Body of pancreas (tissue), 4 donors: ENCODE measurements around the gene PHF1.

Source experiments
- POLR2A ChIP-seq, 3 donors: fragments of 450-650 bp; IDR thresholded peaks; one replicate each; pipeline ENCODE4 v1.6.1; 2016; ENCODE audit warnings: antibody characterized with exemption in 3 of 3, mild to moderate bottlenecking in 2 of 3
- TF ChIP-seq, protein P1 (sequence below), 7 experiments: fragments of 450-650 bp in 4 of 7; fragments of 200-600 bp in 3 of 7; sonication (generic) in 3 of 7; IDR thresholded peaks; one replicate each; pipeline ENCODE4 v1.5.1; 2016 to 2019; ENCODE audit warnings: antibody characterized with exemption in 7 of 7

GRCh38 chr6:33425668-33426577, 15.1 kb downstream of the PHF1 start:
- TF ChIP-seq, protein P1, sequence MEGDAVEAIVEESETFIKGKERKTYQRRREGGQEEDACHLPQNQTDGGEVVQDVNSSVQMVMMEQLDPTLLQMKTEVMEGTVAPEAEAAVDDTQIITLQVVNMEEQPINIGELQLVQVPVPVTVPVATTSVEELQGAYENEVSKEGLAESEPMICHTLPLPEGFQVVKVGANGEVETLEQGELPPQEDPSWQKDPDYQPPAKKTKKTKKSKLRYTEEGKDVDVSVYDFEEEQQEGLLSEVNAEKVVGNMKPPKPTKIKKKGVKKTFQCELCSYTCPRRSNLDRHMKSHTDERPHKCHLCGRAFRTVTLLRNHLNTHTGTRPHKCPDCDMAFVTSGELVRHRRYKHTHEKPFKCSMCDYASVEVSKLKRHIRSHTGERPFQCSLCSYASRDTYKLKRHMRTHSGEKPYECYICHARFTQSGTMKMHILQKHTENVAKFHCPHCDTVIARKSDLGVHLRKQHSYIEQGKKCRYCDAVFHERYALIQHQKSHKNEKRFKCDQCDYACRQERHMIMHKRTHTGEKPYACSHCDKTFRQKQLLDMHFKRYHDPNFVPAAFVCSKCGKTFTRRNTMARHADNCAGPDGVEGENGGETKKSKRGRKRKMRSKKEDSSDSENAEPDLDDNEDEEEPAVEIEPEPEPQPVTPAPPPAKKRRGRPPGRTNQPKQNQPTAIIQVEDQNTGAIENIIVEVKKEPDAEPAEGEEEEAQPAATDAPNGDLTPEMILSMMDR (IDR thresholded peaks at IDR 0.05), result peak; percentile 36 to 58 (median 54)
- TF ChIP-seq POLR2A (IDR thresholded peaks at IDR 0.05), result peak in 2 of 3 donors; percentile 57 to 71
